Measurements from ENCODE around the gene PARM1. TPM values are rescaled to one million over a fixed set of nuclear protein-coding genes. Genes with fewer than 3 reads are reported as not detected.

PARM1 gene
- total and polyA plus RNA-seq, 7 donors, result 21.9 to 107 (median 41.7) TPM

- WGBS, 2 donors, result 90 to 96% methylated on average over 4 of the region's 4 CpGs
- Histone ChIP-seq H3K9me3 (peaks cover 0 to 8% (median 4%) of the 10 kb centered on the region in 4 donors), H3K4me3 (no peak overlapping the region), H3K36me3 (peaks cover 0 to 12% (median 0%) of the 10 kb centered on the region in 4 donors), H3K27ac (no peak overlapping the region), H3K4me1 (peaks cover 0 to 5% (median 0%) of the 10 kb centered on the region in 4 donors), H3K27me3 (no peaks in the 10 kb centered on the region)
- intact Hi-C loops (cut with DNase I), result no loop called here
- no peak for DNase-seq
- TF ChIP-seq POLR2AphosphoS5 (IDR thresholded peaks at IDR 0.05), result no peak
- TF ChIP-seq EP300 (IDR thresholded peaks at IDR 0.05), result no peak
- TF ChIP-seq CTCF (IDR thresholded peaks at IDR 0.05), result no peak
- TF ChIP-seq POLR2A (IDR thresholded peaks at IDR 0.05), result no peak
Measured at GRCh38 chr4:75011131-75011795, 78.3 kb downstream of the PARM1 start.

- WGBS, 2 donors, result 88 to 93% methylated on average over 2 of the region's 2 CpGs
Measured at GRCh38 chr4:75015627-75016026, 82.7 kb downstream of the PARM1 start.

GRCh38 chr4:75016472-75016871 lies 83.6 kb downstream of the PARM1 start:
- peaks cover 0 to 12% (median 0%) of the 10 kb centered on the region in 4 donors for H3K36me3 ChIP-seq
- TF ChIP-seq CTCF (IDR thresholded peaks at IDR 0.05) (no peak), POLR2A (IDR thresholded peaks at IDR 0.05) (no peak), EP300 (IDR thresholded peaks at IDR 0.05) (no peak), POLR2AphosphoS5 (IDR thresholded peaks at IDR 0.05) (no peak)
- H3K4me1 ChIP-seq, result peaks cover 0 to 5% (median 0%) of the 10 kb centered on the region in 4 donors
- DNase-seq, result no peak
- no peaks in the 10 kb centered on the region for H3K9me3 ChIP-seq
- no peak overlapping the region for H3K27ac ChIP-seq
- 60 to 63% methylated on average over 6 of the region's 6 CpGs for WGBS, 2 donors
- H3K27me3 ChIP-seq, result no peaks in the 10 kb centered on the region
- H3K4me3 ChIP-seq, result no peak overlapping the region
- intact Hi-C loops (cut with DNase I), result no loop called here

More at GRCh38 chr4:75015627-75016026, 82.7 kb downstream of the PARM1 start:
- peaks cover 0 to 5% (median 0%) of the 10 kb centered on the region in 4 donors for H3K4me1 ChIP-seq
- H3K36me3 ChIP-seq, result peaks cover 0 to 12% (median 0%) of the 10 kb centered on the region in 4 donors
- H3K9me3 ChIP-seq, result no peaks in the 10 kb centered on the region
- intact Hi-C loops (cut with DNase I), result no loop called here
- H3K27me3 ChIP-seq, result no peaks in the 10 kb centered on the region
- no peak overlapping the region for H3K4me3 ChIP-seq
- TF ChIP-seq POLR2AphosphoS5 (IDR thresholded peaks at IDR 0.05) (no peak), POLR2A (IDR thresholded peaks at IDR 0.05) (no peak), CTCF (IDR thresholded peaks at IDR 0.05) (no peak), EP300 (IDR thresholded peaks at IDR 0.05) (no peak)
- H3K27ac ChIP-seq, result no peak overlapping the region
- no peak for DNase-seq

- DNase-seq, result no peak
- no peak overlapping the region for H3K4me3 ChIP-seq
- 87 to 89% methylated on average over 3 of the region's 3 CpGs for WGBS, 2 donors
- intact Hi-C loops (cut with DNase I), result no loop called here
- H3K27me3 ChIP-seq, result no peaks in the 10 kb centered on the region
- no peaks in the 10 kb centered on the region for H3K36me3 ChIP-seq
- H3K27ac ChIP-seq, result no peak overlapping the region
- H3K9me3 ChIP-seq, result no peaks in the 10 kb centered on the region
- peaks cover 0 to 5% (median 0%) of the 10 kb centered on the region in 4 donors for H3K4me1 ChIP-seq
- TF ChIP-seq POLR2AphosphoS5 (IDR thresholded peaks at IDR 0.05), result no peak
- no peak for TF ChIP-seq EP300 (IDR thresholded peaks at IDR 0.05)
- no peak for TF ChIP-seq CTCF (IDR thresholded peaks at IDR 0.05)
- TF ChIP-seq POLR2A (IDR thresholded peaks at IDR 0.05), result no peak
Measured at GRCh38 chr4:75018811-75019479, 86.0 kb downstream of the PARM1 start.
